OCI-LY7 (cell line): ENCODE results near the gene CHRNB4. TPM values are rescaled to one million over a fixed set of nuclear protein-coding genes. Genes with fewer than 3 reads are reported as not detected.

ENCODE experiments used
- BruUV-seq: library from RNA; stranded (reverse); fragments of 400-500 nt; replicated peaks from 2 replicates; lab custom pipeline; 2021; lab: Mats Ljungman, UMichigan
- CTCF ChIA-PET: fragments of 300-600 bp; sonication (Branson Sonifier 250); formaldehyde crosslinking; loops from one replicate; lab custom pipeline; 2022; ENCODE audit warnings: antibody characterized with exemption; ENCODE audit not compliant: unreplicated experiment; lab: Charles Lee
- POLR2A ChIA-PET: fragments of 300-600 bp; sonication (Branson Sonifier 250); formaldehyde crosslinking; loops from one replicate; lab custom pipeline; 2022; ENCODE audit warnings: antibody characterized with exemption; lab: Charles Lee
- DNase-seq: peaks from one replicate; pipeline ENCODE4 v3.0.0-alpha.2; 2015; ENCODE audit warnings: low spot score
- H2AFZ ChIP-seq: fragments of 200-600 bp; sonication (generic), shearing (Covaris generic); 2 replicates; pipeline ENCODE4 v1.6.1; 2014; ENCODE audit warnings: mild to moderate bottlenecking, antibody characterized with exemption, low read length, moderate library complexity
- H3K27ac ChIP-seq: fragments of 200-600 bp; sonication (generic); 2 replicates; pipeline ENCODE4 v1.5.1; 2014; ENCODE audit warnings: mixed run types, low read depth, mild to moderate bottlenecking, moderate library complexity, low read length, inconsistent platforms; ENCODE audit not compliant: poor library complexity, severe bottlenecking
- H3K36me3 ChIP-seq: fragments of 200-600 bp; sonication (generic); 2 replicates; pipeline ENCODE4 v1.6.1; 2014; ENCODE audit warnings: mild to moderate bottlenecking, antibody characterized with exemption, low read length, moderate library complexity, mixed read lengths; ENCODE audit not compliant: insufficient read depth
- H3K4me1 ChIP-seq: fragments of 200-600 bp; sonication (generic); 2 replicates; pipeline ENCODE4 v1.5.1; 2014; ENCODE audit warnings: mild to moderate bottlenecking, low read length; ENCODE audit not compliant: insufficient read depth, poor library complexity, severe bottlenecking
- H3K4me2 ChIP-seq: fragments of 200-600 bp; sonication (generic); 2 replicates; pipeline ENCODE4 v1.6.1; 2014; ENCODE audit warnings: mild to moderate bottlenecking, low read length
- H3K4me3 ChIP-seq: fragments of 200-600 bp; sonication (generic); 2 replicates; pipeline ENCODE4 v1.5.1; 2014; ENCODE audit warnings: mild to moderate bottlenecking, low read depth, low read length; ENCODE audit not compliant: poor library complexity, severe bottlenecking
- H3K79me2 ChIP-seq: fragments of 200-600 bp; sonication (generic); 2 replicates; pipeline ENCODE4 v1.6.1; 2016; ENCODE audit warnings: low read depth, mild to moderate bottlenecking, low read length, moderate library complexity, mixed read lengths; ENCODE audit not compliant: insufficient read depth
- H3K9me2 ChIP-seq: fragments of 200-600 bp; sonication (generic); 2 replicates; pipeline ENCODE4 v1.6.1; 2016; ENCODE audit warnings: mild to moderate bottlenecking, low read length, mixed read lengths; ENCODE audit not compliant: insufficient read depth
- H3K9me3 ChIP-seq: fragments of 200-600 bp; sonication (generic); 2 replicates; pipeline ENCODE4 v1.6.1; 2014; ENCODE audit warnings: mild to moderate bottlenecking, mixed run types, low read length, mixed read lengths
- H4K20me1 ChIP-seq: fragments of 200-600 bp; sonication (generic); 2 replicates; pipeline ENCODE4 v1.6.1; 2014; ENCODE audit warnings: mild to moderate bottlenecking, antibody characterized with exemption, low read length, moderate library complexity, mixed read lengths; ENCODE audit not compliant: insufficient read depth
- CTCF ChIP-seq: fragments of 200-600 bp; sonication (generic); conservative IDR thresholded peaks from 2 replicates; pipeline ENCODE4 v1.5.1; 2014; ENCODE audit warnings: mild to moderate bottlenecking, antibody characterized with exemption, low read length, moderate library complexity, mixed read lengths
- EZH2phosphoT487 ChIP-seq: fragments of 200-600 bp; sonication (generic); IDR thresholded peaks from 2 replicates; pipeline ENCODE4 v1.6.1; 2018; ENCODE audit warnings: low read depth, borderline replicate concordance, mild to moderate bottlenecking, mixed run types, antibody characterized with exemption, low read length, moderate library complexity, mixed read lengths
- intact Hi-C: fragments of 100-400 bp; cut with micrococcal nuclease; formaldehyde crosslinking; loops from one replicate; pipeline ENCODE4 v1.10.0; 2022; ENCODE audit not compliant: unreplicated experiment
- total RNA-seq, 2 experiments: library from RNA; depleted of rRNA in 1 of 2; stranded (reverse); fragments of >200 nt in 1 of 2; shearing (Covaris generic) in 1 of 2; gene quantifications; 2 replicates each; pipeline ENCODE4 v1.2.3, GENCODE V29; 2014 to 2022

Gene CHRNB4
- total RNA-seq, 2 experiments from 2014 or later, result not detected

- no peaks in the 10 kb centered on the region for H3K9me2 ChIP-seq
- no peak overlapping the region for H3K4me2 ChIP-seq
- no peak for DNase-seq
- ChIA-PET POLR2A (interaction anchor here (0.5 kb wide), 1 partner anchor 22 kb away, joined by 3 read pairs; no protein-coding TSS in a partner anchor), CTCF (no interaction called here)
- H3K9me3 ChIP-seq, result no peaks in the 10 kb centered on the region
- no peaks in the 10 kb centered on the region for H4K20me1 ChIP-seq
- H3K4me3 ChIP-seq, result no peak overlapping the region
- no peaks in the 10 kb centered on the region for H3K79me2 ChIP-seq
- H3K27ac ChIP-seq, result no peak overlapping the region
- no peaks in the 10 kb centered on the region for H3K36me3 ChIP-seq
- TF ChIP-seq CTCF (no peak), EZH2phosphoT487 (no peak)
- no peaks in the 10 kb centered on the region for H3K4me1 ChIP-seq
- H2AFZ ChIP-seq, result no peak overlapping the region
- intact Hi-C loops, result no loop called here
- no TSS peak for BruUV-seq
Measured at GRCh38 chr15:78650022-78650421, 9.0 kb upstream of the CHRNB4 start.

- Histone ChIP-seq H3K27ac (no peak overlapping the region), H2AFZ (no peak overlapping the region), H3K9me3 (no peaks in the 10 kb centered on the region), H3K79me2 (no peaks in the 10 kb centered on the region), H4K20me1 (no peaks in the 10 kb centered on the region), H3K36me3 (no peaks in the 10 kb centered on the region), H3K4me2 (no peak overlapping the region), H3K4me3 (no peak overlapping the region), H3K4me1 (no peaks in the 10 kb centered on the region), H3K9me2 (no peaks in the 10 kb centered on the region)
- DNase-seq, result no peak
- intact Hi-C loops, result no loop called here
- BruUV-seq, result no TSS peak
- no peak for TF ChIP-seq CTCF
- no peak for TF ChIP-seq EZH2phosphoT487
- POLR2A ChIA-PET, result no interaction called here
- CTCF ChIA-PET, result no interaction called here
Measured at GRCh38 chr15:78645009-78645408, 4.0 kb upstream of the CHRNB4 start.

GRCh38 chr15:78642331-78642730 lies 1.3 kb upstream of the CHRNB4 start:
- BruUV-seq, result no TSS peak
- CTCF ChIA-PET, result no interaction called here
- Histone ChIP-seq H2AFZ (no peak overlapping the region), H4K20me1 (no peaks in the 10 kb centered on the region), H3K4me3 (no peak overlapping the region), H3K4me1 (no peaks in the 10 kb centered on the region), H3K9me2 (no peaks in the 10 kb centered on the region), H3K27ac (no peak overlapping the region), H3K36me3 (no peaks in the 10 kb centered on the region), H3K79me2 (no peaks in the 10 kb centered on the region), H3K4me2 (no peak overlapping the region), H3K9me3 (no peaks in the 10 kb centered on the region)
- intact Hi-C loops, result no loop called here
- POLR2A ChIA-PET, result no interaction called here
- no peak for DNase-seq
- TF ChIP-seq CTCF (no peak), EZH2phosphoT487 (no peak)
